Measurements from ENCODE around the gene GEMIN7. TPM values are rescaled to one million over a fixed set of nuclear protein-coding genes. Genes with fewer than 3 reads are reported as not detected.
"Not testable (repeated sequence)": the region's sequence is repeated elsewhere in the genome, so short reads cannot be mapped to it uniquely, and the experiment has no call there.

Gene GEMIN7
- total and polyA plus RNA-seq, 4 donors, result 10.0 to 25.2 (median 19.4) TPM

DNA sequence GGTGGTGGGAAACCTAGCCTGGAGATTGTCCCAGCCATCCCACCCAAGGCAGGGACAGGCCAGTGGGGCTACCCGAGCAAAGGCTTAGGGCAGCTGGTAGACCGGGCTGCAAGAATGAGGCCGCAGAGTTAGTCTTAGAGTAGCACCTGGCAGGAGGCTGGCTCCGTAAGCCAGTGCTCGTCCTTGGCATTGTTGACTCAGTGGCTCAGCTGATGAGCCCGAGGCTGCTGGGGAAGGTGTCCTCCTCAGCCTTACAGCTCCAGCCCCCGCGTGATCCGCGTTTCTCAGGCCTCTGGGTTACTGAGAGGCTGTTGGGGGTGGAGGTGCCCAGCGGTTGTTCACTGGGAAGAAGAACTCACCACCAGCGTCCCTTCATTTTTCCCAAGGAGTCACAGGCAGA lies 38.6 kb downstream of the GEMIN7 start:
- peaks cover 3 to 15% (median 7%) of the 10 kb centered on the region in 4 donors for H3K4me1 ChIP-seq (ENCODE audit: control insufficient read depth in 4 of 4, insufficient read depth in 4 of 4, low read length in 3 of 4)
- no peak for DNase-seq (ENCODE audit: low spot score)
- no peak overlapping the region for H3K9ac ChIP-seq (ENCODE audit: low read depth in 1 of 2, low read length in 2 of 2)
- H3K36me3 ChIP-seq (ENCODE audit: control insufficient read depth in 4 of 4, insufficient read depth in 3 of 4, low read depth in 1 of 4, low read length in 3 of 4), result no peaks in the 10 kb centered on the region
- no peak for TF ChIP-seq FOXA2 (IDR thresholded peaks at IDR 0.05)
- no peak for TF ChIP-seq REST (IDR thresholded peaks at IDR 0.05)
- TF ChIP-seq, protein P1, sequence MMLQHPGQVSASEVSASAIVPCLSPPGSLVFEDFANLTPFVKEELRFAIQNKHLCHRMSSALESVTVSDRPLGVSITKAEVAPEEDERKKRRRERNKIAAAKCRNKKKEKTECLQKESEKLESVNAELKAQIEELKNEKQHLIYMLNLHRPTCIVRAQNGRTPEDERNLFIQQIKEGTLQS (IDR thresholded peaks at IDR 0.05), result no peak
- TF ChIP-seq MAX (IDR thresholded peaks at IDR 0.05), result no peak
- no peak for TF ChIP-seq RAD21 (IDR thresholded peaks at IDR 0.05)
- no peak for TF ChIP-seq RXRA (IDR thresholded peaks at IDR 0.05)
- no peak for TF ChIP-seq HNF4A (conservative IDR thresholded peaks at IDR 0.05)
- no peak for TF ChIP-seq YY1 (IDR thresholded peaks at IDR 0.05)
- no peak overlapping the region for H3K27ac ChIP-seq (ENCODE audit: low read depth in 1 of 2, low read length in 2 of 2)
- WGBS, result 77% methylated on average over 12 of the region's 12 CpGs
- no peaks in the 10 kb centered on the region for H3K27me3 ChIP-seq (ENCODE audit: control insufficient read depth in 4 of 4, insufficient read depth in 4 of 4, low read length in 3 of 4)
- H3K9me3 ChIP-seq (ENCODE audit: control insufficient read depth in 4 of 4, low read length in 3 of 4), result no peaks in the 10 kb centered on the region
- no peak overlapping the region for H3K4me3 ChIP-seq (ENCODE audit: low read depth in 1 of 3, low read length in 3 of 3)

GRCh38 chr19:45118106-45118505 lies 39.0 kb downstream of the GEMIN7 start:
- Histone ChIP-seq H3K36me3 (ENCODE audit: control insufficient read depth in 4 of 4, insufficient read depth in 3 of 4, low read depth in 1 of 4, low read length in 3 of 4) (no peaks in the 10 kb centered on the region), H3K9me3 (ENCODE audit: control insufficient read depth in 4 of 4, low read length in 3 of 4) (no peaks in the 10 kb centered on the region), H3K4me1 (ENCODE audit: control insufficient read depth in 4 of 4, insufficient read depth in 4 of 4, low read length in 3 of 4) (peaks cover 3 to 11% (median 7%) of the 10 kb centered on the region in 4 donors), H3K4me3 (ENCODE audit: low read depth in 1 of 3, low read length in 3 of 3) (no peak overlapping the region), H3K27me3 (ENCODE audit: control insufficient read depth in 4 of 4, insufficient read depth in 4 of 4, low read length in 3 of 4) (no peaks in the 10 kb centered on the region), H3K27ac (ENCODE audit: low read depth in 1 of 2, low read length in 2 of 2) (no peak overlapping the region), H3K9ac (ENCODE audit: low read depth in 1 of 2, low read length in 2 of 2) (no peak overlapping the region)
- TF ChIP-seq TAF1 (conservative IDR thresholded peaks at IDR 0.05) (no peak), MAX (IDR thresholded peaks at IDR 0.05) (no peak), FOXA2 (IDR thresholded peaks at IDR 0.05) (no peak)
- DNase-seq (ENCODE audit: low spot score), result no peak
- WGBS, result 80% methylated on average over 5 of the region's 5 CpGs

GRCh38 chr19:45118591-45119355 lies 39.7 kb downstream of the GEMIN7 start:
- H3K9me3 ChIP-seq (ENCODE audit: control insufficient read depth in 4 of 4, low read length in 3 of 4); H3K27ac ChIP-seq (ENCODE audit: low read depth in 1 of 2, low read length in 2 of 2); H3K36me3 ChIP-seq (ENCODE audit: control insufficient read depth in 4 of 4, insufficient read depth in 3 of 4, low read depth in 1 of 4, low read length in 3 of 4); H3K4me3 ChIP-seq (ENCODE audit: low read depth in 1 of 3, low read length in 3 of 3); H3K4me1 ChIP-seq (ENCODE audit: control insufficient read depth in 4 of 4, insufficient read depth in 4 of 4, low read length in 3 of 4); H3K9ac ChIP-seq (ENCODE audit: low read depth in 1 of 2, low read length in 2 of 2); DNase-seq (ENCODE audit: low spot score); H3K27me3 ChIP-seq (ENCODE audit: control insufficient read depth in 4 of 4, insufficient read depth in 4 of 4, low read length in 3 of 4): not testable (repeated sequence)
- WGBS, result 73% methylated on average over 18 of the region's 18 CpGs
